ENCODE results near the gene TANK. TPM values are rescaled to one million over a fixed set of nuclear protein-coding genes. Genes with fewer than 3 reads are reported as not detected.

TANK gene
- total RNA-seq, 1 experiment from 2014 or later, result 85.4 TPM

DNA sequence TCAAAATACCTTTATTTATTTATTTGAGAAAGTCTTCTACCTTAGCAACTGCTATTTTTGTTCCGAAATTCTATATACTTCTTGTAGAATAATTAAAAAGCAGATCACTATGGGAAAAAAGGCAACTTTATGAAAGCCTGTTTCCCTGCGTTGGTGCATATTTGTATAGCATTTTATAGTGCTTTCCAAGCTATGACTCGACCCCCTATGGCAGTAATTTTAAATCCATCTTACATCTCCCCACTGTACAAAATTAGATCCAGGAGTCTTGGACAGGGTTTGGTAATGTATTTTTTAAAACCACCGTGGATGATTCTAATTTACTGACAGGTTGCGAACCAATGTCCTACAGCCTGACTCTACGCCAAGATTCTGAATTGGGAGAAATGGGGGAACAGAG is 10.1 kb downstream of the TANK start:
- Mint-ChIP-seq H3K4me1 (ENCODE audit: low read depth, unreplicated experiment) (peaks cover 15% of the 10 kb centered on the region), H3K36me3 (ENCODE audit: insufficient read depth, unreplicated experiment) (peaks cover 43% of the 10 kb centered on the region), H3K4me3 (ENCODE audit: low read depth, unreplicated experiment) (no peak overlapping the region), H3K27ac (ENCODE audit: unreplicated experiment) (no peak overlapping the region), H3K27me3 (ENCODE audit: unreplicated experiment) (no peaks in the 10 kb centered on the region), H3K9me3 (ENCODE audit: low read depth, unreplicated experiment) (no peaks in the 10 kb centered on the region)
- BruUV-seq (replicated peaks), result no TSS peak
- intact Hi-C loops (cut with micrococcal nuclease; ENCODE audit: unreplicated experiment), result no loop called here
- CTCF ChIA-PET, result no interaction called here
- TF ChIP-seq, protein P1, sequence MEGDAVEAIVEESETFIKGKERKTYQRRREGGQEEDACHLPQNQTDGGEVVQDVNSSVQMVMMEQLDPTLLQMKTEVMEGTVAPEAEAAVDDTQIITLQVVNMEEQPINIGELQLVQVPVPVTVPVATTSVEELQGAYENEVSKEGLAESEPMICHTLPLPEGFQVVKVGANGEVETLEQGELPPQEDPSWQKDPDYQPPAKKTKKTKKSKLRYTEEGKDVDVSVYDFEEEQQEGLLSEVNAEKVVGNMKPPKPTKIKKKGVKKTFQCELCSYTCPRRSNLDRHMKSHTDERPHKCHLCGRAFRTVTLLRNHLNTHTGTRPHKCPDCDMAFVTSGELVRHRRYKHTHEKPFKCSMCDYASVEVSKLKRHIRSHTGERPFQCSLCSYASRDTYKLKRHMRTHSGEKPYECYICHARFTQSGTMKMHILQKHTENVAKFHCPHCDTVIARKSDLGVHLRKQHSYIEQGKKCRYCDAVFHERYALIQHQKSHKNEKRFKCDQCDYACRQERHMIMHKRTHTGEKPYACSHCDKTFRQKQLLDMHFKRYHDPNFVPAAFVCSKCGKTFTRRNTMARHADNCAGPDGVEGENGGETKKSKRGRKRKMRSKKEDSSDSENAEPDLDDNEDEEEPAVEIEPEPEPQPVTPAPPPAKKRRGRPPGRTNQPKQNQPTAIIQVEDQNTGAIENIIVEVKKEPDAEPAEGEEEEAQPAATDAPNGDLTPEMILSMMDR (IDR thresholded peaks at IDR 0.05; ENCODE audit: unreplicated experiment), result no peak
- no peak for DNase-seq

DNA sequence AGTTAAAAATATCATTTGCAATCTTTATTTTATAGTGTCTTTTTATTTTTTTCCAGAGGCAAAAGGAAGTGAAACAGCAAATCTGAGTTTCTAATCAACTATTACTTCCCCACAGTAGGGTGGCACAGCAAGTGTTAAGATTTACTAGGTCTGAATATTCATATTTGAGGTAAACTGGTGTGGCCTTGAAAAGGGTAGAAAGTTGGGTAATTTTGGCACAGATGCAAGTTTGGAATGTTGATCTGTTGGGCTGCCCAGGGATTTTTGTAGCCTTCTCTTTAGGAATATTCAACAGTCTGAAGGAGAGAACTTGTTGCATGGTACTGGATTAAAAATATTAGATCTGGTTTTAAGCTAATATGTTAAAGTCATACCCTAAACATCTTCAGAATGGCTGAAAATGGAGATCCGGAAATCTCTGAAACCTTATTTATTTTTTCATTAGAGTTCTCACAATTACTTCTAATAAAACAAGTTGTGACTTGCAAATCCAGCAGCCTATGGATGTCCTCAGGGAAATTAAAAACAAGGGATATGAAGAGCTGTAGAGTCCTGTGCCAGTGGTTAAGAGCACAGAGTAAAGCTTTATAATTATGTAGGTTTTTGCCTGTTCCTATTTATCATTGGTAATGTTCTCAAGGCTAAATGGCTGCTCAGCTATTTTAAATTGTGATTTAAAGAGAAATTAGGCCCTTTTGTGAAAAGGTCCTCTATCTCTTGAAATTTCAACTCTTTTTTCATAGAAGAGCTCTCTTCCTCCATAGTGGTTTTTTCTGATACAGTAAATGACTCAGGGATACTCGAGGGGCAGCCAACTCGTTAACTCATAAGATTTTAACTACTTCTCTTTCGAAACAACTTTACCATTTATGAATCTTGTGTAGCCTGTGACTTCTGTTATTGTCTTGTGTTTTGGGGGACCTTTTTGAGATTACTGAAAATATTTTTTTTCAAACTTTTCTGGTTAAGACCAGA is 11.0 kb downstream of the TANK start:
- Mint-ChIP-seq H3K4me3 (ENCODE audit: low read depth, unreplicated experiment) (no peak overlapping the region), H3K27ac (ENCODE audit: unreplicated experiment) (no peak overlapping the region), H3K36me3 (ENCODE audit: insufficient read depth, unreplicated experiment) (peaks cover 35% of the 10 kb centered on the region), H3K4me1 (ENCODE audit: low read depth, unreplicated experiment) (peaks cover 15% of the 10 kb centered on the region), H3K9me3 (ENCODE audit: low read depth, unreplicated experiment) (no peaks in the 10 kb centered on the region), H3K27me3 (ENCODE audit: unreplicated experiment) (no peaks in the 10 kb centered on the region)
- CTCF ChIA-PET, result no interaction called here
- DNase-seq, result no peak
- intact Hi-C loops (cut with micrococcal nuclease; ENCODE audit: unreplicated experiment), result no loop called here
- TF ChIP-seq, protein P1 (IDR thresholded peaks at IDR 0.05; ENCODE audit: unreplicated experiment), result no peak
- BruUV-seq (replicated peaks), result no TSS peak

DNA sequence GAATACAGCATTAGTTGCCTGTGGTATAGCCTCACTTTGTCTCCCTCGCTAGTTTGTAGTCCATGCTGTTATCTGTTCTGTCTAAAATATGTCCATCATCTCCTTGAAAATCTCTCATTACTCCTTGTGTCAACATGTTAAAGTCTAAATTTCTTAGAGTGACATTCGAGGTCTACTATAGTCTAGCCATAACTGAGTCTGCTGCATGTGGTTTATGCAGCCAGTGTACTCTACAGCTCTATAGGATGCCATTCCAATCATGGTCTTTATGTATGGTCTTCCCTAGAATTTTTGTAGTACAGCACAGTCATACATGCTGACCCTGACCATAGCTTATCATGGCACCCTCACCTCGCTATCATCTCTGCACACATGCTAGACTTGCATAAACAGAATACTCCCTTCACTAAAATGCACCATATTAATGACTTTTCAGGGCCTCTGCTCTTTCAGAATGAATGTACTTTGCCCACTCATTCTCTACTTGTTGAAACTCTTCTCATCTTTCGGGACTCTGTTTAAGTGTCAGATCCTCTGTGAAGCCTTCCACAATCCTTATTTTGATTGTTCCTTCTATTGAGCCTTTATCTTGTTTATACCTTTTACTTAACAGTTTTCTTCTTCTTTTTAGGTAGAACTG is 12.8 kb downstream of the TANK start:
- intact Hi-C loops (cut with micrococcal nuclease; ENCODE audit: unreplicated experiment), result no loop called here
- no peaks in the 10 kb centered on the region for H3K9me3 Mint-ChIP-seq (ENCODE audit: low read depth, unreplicated experiment)
- no peaks in the 10 kb centered on the region for H3K27me3 Mint-ChIP-seq (ENCODE audit: unreplicated experiment)
- peaks cover 15% of the 10 kb centered on the region for H3K4me1 Mint-ChIP-seq (ENCODE audit: low read depth, unreplicated experiment)
- TF ChIP-seq, protein P1 (IDR thresholded peaks at IDR 0.05; ENCODE audit: unreplicated experiment), result no peak
- H3K27ac Mint-ChIP-seq (ENCODE audit: unreplicated experiment), result no peak overlapping the region
- H3K4me3 Mint-ChIP-seq (ENCODE audit: low read depth, unreplicated experiment), result no peak overlapping the region
- no peak for DNase-seq
- BruUV-seq (replicated peaks), result no TSS peak
- H3K36me3 Mint-ChIP-seq (ENCODE audit: insufficient read depth, unreplicated experiment), result peaks cover 26% of the 10 kb centered on the region
- CTCF ChIA-PET, result no interaction called here

DNA sequence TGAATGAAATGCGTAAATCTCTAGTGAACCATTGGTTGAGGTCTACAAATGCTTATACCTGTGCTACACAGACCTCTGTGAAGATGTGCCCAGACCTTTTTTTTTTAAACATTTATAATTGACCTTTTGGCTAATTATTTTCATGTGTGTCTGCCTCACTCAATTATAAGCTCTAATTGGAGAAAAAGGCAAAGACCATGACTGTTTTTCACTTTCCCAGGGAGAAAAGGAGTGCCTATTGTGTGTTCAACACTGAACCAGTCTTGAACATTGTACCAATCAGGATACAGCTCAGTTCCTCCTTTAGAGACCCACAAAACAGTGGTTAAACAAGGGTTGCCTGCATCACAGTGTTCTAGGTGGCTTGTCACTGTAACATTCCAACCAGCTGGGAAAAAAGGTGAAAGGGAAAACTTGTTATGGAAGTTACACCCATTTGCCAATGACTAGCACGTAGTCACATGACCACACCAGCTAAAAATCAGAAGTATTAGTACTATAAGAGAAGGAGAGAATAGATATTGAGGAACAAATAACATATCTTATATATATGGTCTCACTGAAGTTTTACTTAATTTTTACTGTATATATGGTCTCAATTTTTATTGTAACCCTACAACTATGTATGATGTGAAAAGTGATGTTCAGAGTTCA is 13.4 kb downstream of the TANK start:
- H3K36me3 Mint-ChIP-seq (ENCODE audit: insufficient read depth, unreplicated experiment), result peaks cover 23% of the 10 kb centered on the region
- DNase-seq, result no peak
- no peaks in the 10 kb centered on the region for H3K27me3 Mint-ChIP-seq (ENCODE audit: unreplicated experiment)
- no peak overlapping the region for H3K4me3 Mint-ChIP-seq (ENCODE audit: low read depth, unreplicated experiment)
- H3K9me3 Mint-ChIP-seq (ENCODE audit: low read depth, unreplicated experiment), result no peaks in the 10 kb centered on the region
- H3K4me1 Mint-ChIP-seq (ENCODE audit: low read depth, unreplicated experiment), result peaks cover 15% of the 10 kb centered on the region
- TF ChIP-seq, protein P1 (IDR thresholded peaks at IDR 0.05; ENCODE audit: unreplicated experiment), result no peak
- no TSS peak for BruUV-seq (replicated peaks)
- no peak overlapping the region for H3K27ac Mint-ChIP-seq (ENCODE audit: unreplicated experiment)
- intact Hi-C loops (cut with micrococcal nuclease; ENCODE audit: unreplicated experiment), result no loop called here
- CTCF ChIA-PET, result no interaction called here

All from Calu3 (cell line).